IPS-20b (cell line): ENCODE results near the gene EMC1.
A peak's percentile ranks its signal among the peaks of the same experiment; 100 is the strongest.
"Not testable (repeated sequence)": the region's sequence is repeated elsewhere in the genome, so short reads cannot be mapped to it uniquely, and the experiment has no call there.

Experiments
- H3K27ac ChIP-seq: one replicate; pipeline ENCODE4 v1.5.1; 2013; ENCODE audit warnings: low read length
- H3K27me3 ChIP-seq: 2 replicates; pipeline ENCODE4 v1.6.1; 2013; ENCODE audit warnings: mild to moderate bottlenecking, low read length, inconsistent platforms; ENCODE audit not compliant: insufficient read depth
- H3K36me3 ChIP-seq: 2 replicates; pipeline ENCODE4 v1.6.1; 2013; ENCODE audit warnings: low read depth, mild to moderate bottlenecking, inconsistent platforms, low read length, moderate library complexity; ENCODE audit not compliant: insufficient read depth
- H3K4me1 ChIP-seq: 2 replicates; pipeline ENCODE4 v1.6.1; 2013; ENCODE audit warnings: mild to moderate bottlenecking, control low read depth, inconsistent platforms, low read length, moderate library complexity; ENCODE audit not compliant: insufficient read depth
- H3K4me3 ChIP-seq: 2 replicates; pipeline ENCODE4 v1.5.1; 2013; ENCODE audit warnings: mild to moderate bottlenecking, low read length, inconsistent platforms
- H3K9ac ChIP-seq: 2 replicates; pipeline ENCODE4 v1.6.1; 2013; ENCODE audit warnings: low read depth, mild to moderate bottlenecking, inconsistent platforms, low read length, moderate library complexity
- H3K9me3 ChIP-seq: 2 replicates; pipeline ENCODE4 v1.6.1; 2013; ENCODE audit warnings: mild to moderate bottlenecking, low read depth, low read length, inconsistent platforms; ENCODE audit not compliant: insufficient read depth

Gene EMC1

DNA sequence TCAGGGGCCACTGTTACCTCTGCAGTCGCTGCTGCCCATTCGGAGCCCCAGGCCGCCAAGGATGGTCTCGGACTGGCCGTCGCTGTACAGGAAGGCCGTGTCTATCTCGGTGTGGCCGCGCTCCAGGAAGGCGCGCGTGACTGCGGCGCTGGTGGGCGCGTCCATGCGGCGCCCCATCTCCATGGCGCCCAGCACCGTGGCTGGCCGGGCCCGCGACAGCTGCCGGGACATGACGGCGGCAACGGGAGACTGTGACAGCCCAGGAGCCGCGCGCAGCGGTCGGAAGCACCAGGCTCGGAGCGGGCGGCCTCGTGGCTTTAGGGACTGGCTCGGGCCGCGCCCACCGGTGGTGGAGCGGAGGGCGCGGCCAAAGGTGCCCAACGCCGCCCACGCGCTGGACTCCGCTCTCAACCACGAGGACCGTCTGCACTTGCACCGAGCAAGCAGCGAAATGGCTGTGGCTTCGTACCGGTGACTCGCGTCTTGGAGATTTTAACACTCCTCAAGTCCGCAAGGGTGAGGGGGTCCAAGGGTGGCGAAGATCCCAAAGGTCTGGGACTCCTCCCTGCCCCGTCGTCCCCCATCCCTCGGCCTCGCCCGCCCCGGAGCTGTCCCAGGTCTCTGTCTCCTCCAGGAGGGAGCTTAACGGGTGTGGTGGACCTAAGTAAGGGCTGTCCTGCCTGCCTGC lies 22.7 kb upstream of the EMC1 start:
- not testable (repeated sequence) for H3K9ac ChIP-seq, H3K36me3 ChIP-seq, H3K27ac ChIP-seq, H3K4me1 ChIP-seq, H3K9me3 ChIP-seq
- Histone ChIP-seq H3K4me3 (peak overlapping the region; percentile 37; the same call in 1 of the 2 replicates), H3K27me3 (peaks cover 18% of the 10 kb centered on the region; the same call in 1 of the 2 replicates)

GRCh38 chr1:19273106-19273843 lies 22.0 kb upstream of the EMC1 start:
- no peak overlapping the region for H3K27ac ChIP-seq
- H3K9ac ChIP-seq = no peak overlapping the region
- H3K4me3 ChIP-seq = no peak overlapping the region
- H3K9me3 ChIP-seq = no peaks in the 10 kb centered on the region
- H3K36me3 ChIP-seq = no peaks in the 10 kb centered on the region
- no peaks in the 10 kb centered on the region for H3K4me1 ChIP-seq
- peaks cover 18% of the 10 kb centered on the region; the same call in 1 of the 2 replicates for H3K27me3 ChIP-seq

- H3K9me3 ChIP-seq = no peaks in the 10 kb centered on the region
- H3K9ac ChIP-seq = no peak overlapping the region
- H3K27ac ChIP-seq = no peak overlapping the region
- H3K36me3 ChIP-seq = no peaks in the 10 kb centered on the region
- no peak overlapping the region for H3K4me3 ChIP-seq
- H3K27me3 ChIP-seq = peaks cover 18% of the 10 kb centered on the region; the same call in 1 of the 2 replicates
- no peaks in the 10 kb centered on the region for H3K4me1 ChIP-seq
Measured at GRCh38 chr1:19272064-19272463, 20.7 kb upstream of the EMC1 start.

DNA sequence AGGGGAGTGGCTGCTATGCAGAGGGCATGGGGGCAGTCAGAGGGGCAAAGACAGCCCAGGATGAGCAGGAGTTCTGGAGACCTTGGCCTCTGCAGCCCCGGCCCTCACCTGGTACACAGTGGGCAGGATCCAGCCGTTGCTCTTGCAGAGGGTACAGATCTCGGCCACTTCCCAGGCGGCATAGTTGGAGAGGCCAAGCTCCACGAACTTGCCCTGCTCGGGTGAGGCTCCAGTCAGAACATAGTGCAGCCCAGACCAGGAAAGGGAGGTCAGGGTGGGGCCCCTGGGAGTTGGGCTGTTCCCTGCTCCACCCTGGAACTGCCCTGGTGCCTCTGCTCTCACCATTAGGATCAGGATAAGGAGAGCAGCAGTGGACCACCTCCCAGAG lies 19.0 kb upstream of the EMC1 start:
- H3K27ac ChIP-seq, H3K9me3 ChIP-seq, H3K36me3 ChIP-seq, H3K9ac ChIP-seq, H3K4me1 ChIP-seq, H3K4me3 ChIP-seq: not testable (repeated sequence)
- H3K27me3 ChIP-seq = peaks cover 18% of the 10 kb centered on the region; the same call in 1 of the 2 replicates

DNA sequence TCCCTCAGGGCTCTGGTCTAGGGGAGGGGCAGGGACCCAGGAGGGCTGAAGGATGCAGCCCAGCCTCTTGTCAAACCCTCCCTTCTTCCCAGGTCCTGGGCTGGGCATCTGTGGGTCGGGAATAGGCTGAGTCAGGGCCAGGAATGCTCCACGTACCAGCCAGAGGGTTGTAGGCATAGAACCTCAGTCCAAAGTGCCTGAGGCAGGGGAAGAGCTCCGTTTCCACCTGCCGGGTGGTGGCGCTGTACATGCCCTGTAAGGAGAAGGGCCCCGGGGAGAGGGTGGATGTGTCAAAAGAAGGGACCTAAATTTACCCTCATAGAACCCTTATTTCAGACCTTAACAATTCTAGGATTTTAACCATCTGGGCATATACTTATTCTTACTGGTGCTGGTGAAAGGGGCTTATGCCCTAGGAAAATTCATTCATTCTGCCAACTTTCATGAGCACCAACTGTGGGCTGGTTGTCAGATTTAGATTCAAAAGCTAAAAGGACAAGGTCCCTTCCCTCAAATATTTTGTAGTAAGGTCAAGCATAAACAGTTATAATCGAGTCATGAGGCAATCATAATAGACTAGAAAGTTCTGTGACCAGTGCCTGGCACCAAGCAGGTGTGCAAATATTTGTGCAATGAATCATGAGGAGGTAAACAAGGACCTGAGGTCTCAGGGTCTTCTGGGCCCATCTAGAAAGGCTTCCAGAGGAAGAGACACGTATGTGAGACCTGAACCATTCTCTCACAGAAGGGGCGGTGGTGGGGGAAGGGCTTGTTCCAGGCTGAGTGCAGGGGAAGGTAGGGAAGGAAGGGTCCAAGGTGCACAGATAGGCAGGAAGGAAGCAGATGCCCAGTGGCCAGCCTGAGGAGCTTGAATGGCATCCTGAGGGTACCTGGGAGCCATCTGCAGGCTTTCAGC lies 18.4 kb upstream of the EMC1 start:
- H3K27me3 ChIP-seq = peaks cover 17% of the 10 kb centered on the region; the same call in 1 of the 2 replicates
- not testable (repeated sequence) for H3K36me3 ChIP-seq, H3K4me1 ChIP-seq, H3K9ac ChIP-seq, H3K27ac ChIP-seq, H3K4me3 ChIP-seq, H3K9me3 ChIP-seq

GRCh38 chr1:19268445-19268844 lies 17.1 kb upstream of the EMC1 start:
- H3K36me3 ChIP-seq = no peaks in the 10 kb centered on the region
- H3K4me3 ChIP-seq = no peak overlapping the region
- peaks cover 5% of the 10 kb centered on the region; the same call in 1 of the 2 replicates for H3K27me3 ChIP-seq
- no peaks in the 10 kb centered on the region for H3K4me1 ChIP-seq
- no peaks in the 10 kb centered on the region for H3K9me3 ChIP-seq
- no peak overlapping the region for H3K9ac ChIP-seq
- no peak overlapping the region for H3K27ac ChIP-seq

GRCh38 chr1:19262744-19263143 lies 11.4 kb upstream of the EMC1 start:
- H3K4me1 ChIP-seq = no peaks in the 10 kb centered on the region
- no peak overlapping the region for H3K9ac ChIP-seq

GRCh38 chr1:19262047-19262446 lies 10.7 kb upstream of the EMC1 start:
- Histone ChIP-seq H3K36me3 (peaks cover 39% of the 10 kb centered on the region), H3K4me1 (no peaks in the 10 kb centered on the region), H3K4me3 (no peak overlapping the region), H3K9ac (no peak overlapping the region), H3K27me3 (no peaks in the 10 kb centered on the region), H3K27ac (no peak overlapping the region), H3K9me3 (no peaks in the 10 kb centered on the region)

More at GRCh38 chr1:19262744-19263143, 11.4 kb upstream of the EMC1 start:
- no peak overlapping the region for H3K4me3 ChIP-seq
- H3K27me3 ChIP-seq = no peaks in the 10 kb centered on the region
- peaks cover 32% of the 10 kb centered on the region for H3K36me3 ChIP-seq
- no peaks in the 10 kb centered on the region for H3K9me3 ChIP-seq
- no peak overlapping the region for H3K27ac ChIP-seq

GRCh38 chr1:19260211-19261138 lies 9.2 kb upstream of the EMC1 start:
- H3K27ac ChIP-seq = no peak overlapping the region
- no peaks in the 10 kb centered on the region for H3K4me1 ChIP-seq
- no peaks in the 10 kb centered on the region for H3K27me3 ChIP-seq
- no peak overlapping the region for H3K4me3 ChIP-seq
- H3K9me3 ChIP-seq = no peaks in the 10 kb centered on the region
- H3K9ac ChIP-seq = no peak overlapping the region
- H3K36me3 ChIP-seq = peaks cover 55% of the 10 kb centered on the region

DNA sequence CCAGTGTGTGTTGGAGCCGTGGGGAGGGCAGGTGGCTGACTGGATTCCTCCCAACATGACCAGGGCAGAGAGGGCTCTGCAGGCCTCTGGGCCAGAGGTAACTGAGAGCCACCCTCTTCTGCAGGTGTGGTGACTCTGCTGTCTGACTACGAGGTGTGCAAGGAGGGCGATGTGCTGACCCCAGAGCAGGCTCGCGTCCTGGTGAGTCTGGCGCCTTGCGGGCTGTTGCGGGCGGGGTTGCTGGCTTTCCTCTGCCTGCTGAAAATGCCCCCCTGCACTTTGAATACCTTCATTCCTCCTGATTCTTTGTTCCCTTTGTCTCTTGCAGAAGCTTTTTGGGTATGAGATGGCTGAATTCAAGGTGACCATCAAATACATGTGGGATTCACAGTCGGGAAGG lies 7.0 kb upstream of the EMC1 start:
- Histone ChIP-seq H3K9me3 (no peaks in the 10 kb centered on the region), H3K4me3 (no peak overlapping the region), H3K4me1 (peaks cover 8% of the 10 kb centered on the region), H3K27ac (no peak overlapping the region), H3K9ac (no peak overlapping the region), H3K27me3 (no peaks in the 10 kb centered on the region), H3K36me3 (peaks cover 73% of the 10 kb centered on the region)
